Adrenal gland (tissue), 12 donors: ENCODE data around the gene PEX6. TPM values are rescaled to one million over a fixed set of nuclear protein-coding genes. Genes with fewer than 3 reads are reported as not detected.

Experiments
- DNase-seq, 7 donors: peaks; one replicate each; pipeline ENCODE4 v3.0.0-alpha.2; 2019 to 2020
- H3K27ac ChIP-seq, 5 donors: fragments of 200-600 bp; sonication (generic) in 4 of 5; 1 replicate in 3 of 5; 2 replicates in 2 of 5; pipeline versions ENCODE4 v1.5.1 to v1.8.0; 2016 to 2020; ENCODE audit warnings: mild to moderate bottlenecking in 1 of 5
- H3K27me3 ChIP-seq: fragments of 200-600 bp; 2 replicates; pipeline ENCODE4 v1.8.0; 2021
- H3K36me3 ChIP-seq, 2 donors: fragments of 200-600 bp; replicated peaks in 1 of 2; 1 replicate in 1 of 2; 2 replicates in 1 of 2; pipeline versions ENCODE4 v1.5.1 to v1.8.0; 2018 to 2022
- H3K4me1 ChIP-seq, 2 donors: fragments of 200-600 bp; replicated peaks in 1 of 2; 1 replicate in 1 of 2; 2 replicates in 1 of 2; pipeline versions ENCODE4 v1.5.1 to v1.8.0; 2018 to 2021
- H3K4me3 ChIP-seq, 4 donors: fragments of 200-600 bp; sonication (generic) in 3 of 4; one replicate each; pipeline ENCODE4 v1.5.1; 2016 to 2018
- H3K9me3 ChIP-seq, 3 donors: fragments of 200-600 bp; sonication (generic) in 1 of 3; replicated peaks in 1 of 3; 1 replicate in 2 of 3; 2 replicates in 1 of 3; pipeline versions ENCODE4 v1.5.1 to v1.8.0; 2016 to 2021
- POLR2A ChIP-seq, 2 donors: fragments of 450-650 bp; IDR thresholded peaks; one replicate each; pipeline ENCODE4 v1.6.1; 2017; ENCODE audit warnings: antibody characterized with exemption in 2 of 2, mild to moderate bottlenecking in 2 of 2, moderate library complexity in 1 of 2
- WGBS, 4 donors: extraction: QIAGEN DNeasy Blood & Tissue Kit in 2 of 4; methylation state at CpG; one replicate each; pipeline versions ENCODE4 v1.1.5 to v1.1.7; 2013 to 2017; 5-methylcytosine and 5-hydroxymethylcytosine counted together
- intact Hi-C, 2 donors: fragments of 100-400 bp; cut with DNase I; formaldehyde crosslinking; loops; one replicate each; pipeline versions ENCODE4 v1.14.1 to v1.15.0; 2022 to 2023
- polyA plus RNA-seq, 3 donors: library from polyadenylated mRNA; stranded (reverse); fragments of 200-250 nt in 2 of 3; fragments of 350-450 nt in 1 of 3; fragmentation: Illumina TruSeq in 1 of 3; extraction: RNeasy Lipid Tissue Mini Kit (QIAGEN cat#74804) in 1 of 3; gene quantifications; one replicate each; pipeline ENCODE4 v1.2.3, GENCODE V29; 2013 to 2014
- total RNA-seq, 9 donors: library from RNA; depleted of rRNA in 4 of 9; stranded (reverse); fragments of >200 nt in 4 of 9; fragments of 120-200 nt in 1 of 9; fragmentation: NEBNext Ultra II Directional in 1 of 9; extraction: Animal tissue kit (Norgen Biotek cat#: 25700) in 1 of 9; gene quantifications; one replicate each; pipeline versions ENCODE4 v1.1.0 to v1.2.4, GENCODE V29; 2013 to 2023
- TF ChIP-seq, protein P1 (sequence below), 6 experiments: fragments of 450-650 bp in 4 of 6; fragments of 200-600 bp in 2 of 6; sonication (generic) in 1 of 6; IDR thresholded peaks; 1 replicate in 5 of 6; 2 replicates in 1 of 6; pipeline versions ENCODE4 v1.5.1 to v1.8.0; 2016 to 2021; ENCODE audit warnings: antibody characterized with exemption in 6 of 6, mild to moderate bottlenecking in 2 of 6, moderate library complexity in 1 of 6
- donor health status: healthy with polysubstance abuse.
- donor health status: Bipolar disorder and iron deficiency.
- donor health status: DM: yes; HTN: yes; CAD: no.
- donor health status: DM: no; HTN: no; CAD: no.
- donor health status: DM: no; HTN: no; CAD: no.
- donor health status: DM: yes; HTN: yes; CAD: no.

Gene PEX6
- total and polyA plus RNA-seq, 12 donors, result 7.4 to 63.9 (median 30.5) TPM

DNA sequence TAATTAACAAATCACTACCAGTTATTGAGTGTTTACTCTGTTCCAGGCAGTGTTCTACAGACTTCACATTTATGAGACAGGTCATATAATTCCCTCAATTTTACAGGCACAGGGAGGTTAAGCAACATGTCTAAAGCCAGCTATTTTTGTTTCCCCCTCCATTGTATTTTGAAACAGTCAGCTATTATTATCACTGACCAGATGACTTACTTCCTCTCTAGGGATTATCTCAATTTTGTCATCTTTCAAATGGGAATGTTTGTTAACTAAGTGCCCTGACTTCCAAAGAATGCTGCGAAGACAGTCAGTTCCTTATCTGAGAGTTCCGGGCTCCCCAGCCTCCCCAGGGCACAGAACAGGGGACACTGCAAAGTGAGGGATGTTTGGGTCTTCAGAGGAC is 55.3 kb downstream of the PEX6 start:
- Histone ChIP-seq H3K27me3 (no peaks in the 10 kb centered on the region), H3K27ac (no peak overlapping the region), H3K4me3 (no peak overlapping the region), H3K36me3 (no peaks in the 10 kb centered on the region), H3K4me1 (peaks cover 3 to 9% of the 10 kb centered on the region in 2 donors), H3K9me3 (no peaks in the 10 kb centered on the region)
- DNase-seq, result no peak
- no peak for TF ChIP-seq POLR2A (IDR thresholded peaks at IDR 0.05)
- TF ChIP-seq, protein P1, sequence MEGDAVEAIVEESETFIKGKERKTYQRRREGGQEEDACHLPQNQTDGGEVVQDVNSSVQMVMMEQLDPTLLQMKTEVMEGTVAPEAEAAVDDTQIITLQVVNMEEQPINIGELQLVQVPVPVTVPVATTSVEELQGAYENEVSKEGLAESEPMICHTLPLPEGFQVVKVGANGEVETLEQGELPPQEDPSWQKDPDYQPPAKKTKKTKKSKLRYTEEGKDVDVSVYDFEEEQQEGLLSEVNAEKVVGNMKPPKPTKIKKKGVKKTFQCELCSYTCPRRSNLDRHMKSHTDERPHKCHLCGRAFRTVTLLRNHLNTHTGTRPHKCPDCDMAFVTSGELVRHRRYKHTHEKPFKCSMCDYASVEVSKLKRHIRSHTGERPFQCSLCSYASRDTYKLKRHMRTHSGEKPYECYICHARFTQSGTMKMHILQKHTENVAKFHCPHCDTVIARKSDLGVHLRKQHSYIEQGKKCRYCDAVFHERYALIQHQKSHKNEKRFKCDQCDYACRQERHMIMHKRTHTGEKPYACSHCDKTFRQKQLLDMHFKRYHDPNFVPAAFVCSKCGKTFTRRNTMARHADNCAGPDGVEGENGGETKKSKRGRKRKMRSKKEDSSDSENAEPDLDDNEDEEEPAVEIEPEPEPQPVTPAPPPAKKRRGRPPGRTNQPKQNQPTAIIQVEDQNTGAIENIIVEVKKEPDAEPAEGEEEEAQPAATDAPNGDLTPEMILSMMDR (IDR thresholded peaks at IDR 0.05), result no peak
- intact Hi-C loops, result no loop called here
- 58 to 69% (median 66%) methylated on average over 2 of the region's 2 CpGs for WGBS, 4 donors

DNA sequence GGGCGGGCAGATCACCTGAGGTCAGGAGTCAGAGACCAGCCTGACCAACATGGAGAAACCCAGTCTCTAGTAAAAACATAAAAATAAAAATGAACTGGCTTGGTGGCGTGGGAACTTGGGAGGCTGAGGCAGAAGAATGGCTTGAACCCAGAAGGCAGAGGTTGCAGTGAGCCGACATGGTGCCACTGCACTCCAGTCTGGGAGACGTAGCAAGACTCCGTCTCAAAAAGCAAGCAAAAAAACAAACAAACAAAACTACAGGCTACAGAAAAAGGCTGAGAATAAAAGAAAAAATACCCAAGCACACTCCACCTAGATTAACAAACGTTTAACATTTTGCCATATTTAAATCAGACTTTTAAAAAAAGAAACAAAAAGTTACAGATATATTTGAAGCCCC is 57.2 kb downstream of the PEX6 start:
- no peaks in the 10 kb centered on the region for H3K4me1 ChIP-seq
- H3K4me3 ChIP-seq, result no peak overlapping the region
- intact Hi-C loops, result no loop called here
- no peaks in the 10 kb centered on the region for H3K27me3 ChIP-seq
- DNase-seq, result no peak
- no peaks in the 10 kb centered on the region for H3K36me3 ChIP-seq
- H3K9me3 ChIP-seq, result no peaks in the 10 kb centered on the region
- no peak overlapping the region for H3K27ac ChIP-seq
- TF ChIP-seq, protein P1 (IDR thresholded peaks at IDR 0.05), result no peak
- no peak for TF ChIP-seq POLR2A (IDR thresholded peaks at IDR 0.05)
- WGBS, 4 donors, result 67 to 76% (median 69%) methylated on average over 6 of the region's 6 CpGs

DNA sequence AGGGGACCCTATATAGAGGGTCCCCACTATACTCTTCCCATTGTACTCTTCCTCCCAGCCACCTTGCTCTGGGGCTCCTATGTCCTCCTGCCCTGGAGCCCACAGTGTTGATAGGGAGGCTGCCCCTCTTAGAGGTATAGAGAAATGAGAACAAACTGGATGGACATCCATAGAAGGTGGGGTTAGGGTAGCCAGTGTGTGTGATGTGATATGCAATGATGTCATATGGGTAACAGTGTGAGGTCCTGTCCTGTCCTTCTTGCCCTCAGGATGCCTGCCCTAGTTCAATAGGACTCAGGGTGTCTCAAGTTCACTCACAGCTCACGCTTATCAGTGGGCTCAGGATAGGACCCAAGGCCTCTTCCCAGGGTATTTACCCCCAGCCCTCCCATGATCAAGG is 62.7 kb downstream of the PEX6 start:
- no peak overlapping the region for H3K4me3 ChIP-seq
- WGBS, 4 donors, result 53 to 92% (median 86%) methylated on average over 1 of the region's 1 CpG
- H3K4me1 ChIP-seq, result peaks cover 6 to 7% of the 10 kb centered on the region in 2 donors
- TF ChIP-seq, protein P1 (IDR thresholded peaks at IDR 0.05), result no peak
- no peak for TF ChIP-seq POLR2A (IDR thresholded peaks at IDR 0.05)
- no peaks in the 10 kb centered on the region for H3K27me3 ChIP-seq
- no peaks in the 10 kb centered on the region for H3K9me3 ChIP-seq
- intact Hi-C loops, result no loop called here
- DNase-seq, result no peak
- H3K36me3 ChIP-seq, result no peaks in the 10 kb centered on the region
- no peak overlapping the region for H3K27ac ChIP-seq

DNA sequence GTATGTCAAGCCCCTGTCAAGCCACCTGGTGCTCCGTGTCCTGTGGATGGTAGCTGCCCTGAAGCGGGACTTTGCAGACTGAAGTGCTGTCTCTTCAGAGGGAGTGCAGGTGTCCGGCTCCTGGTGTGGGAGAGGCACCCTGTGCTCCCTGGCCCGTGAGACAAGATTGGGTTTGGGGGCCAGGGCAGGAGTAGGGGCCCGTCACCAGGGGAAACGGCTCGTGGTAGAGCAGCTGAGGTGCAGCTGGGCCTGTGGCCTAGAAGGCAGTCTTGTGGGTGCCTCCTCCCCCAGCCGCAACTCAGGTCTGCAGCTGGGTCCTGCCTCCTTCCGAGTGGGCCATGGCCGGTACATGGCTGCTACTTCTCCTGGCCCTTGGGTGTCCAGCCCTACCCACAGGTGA is 63.2 kb downstream of the PEX6 start, which contains the start of gene PTCRA:
PTCRA (plus strand) TSS at position 322 of the 400 bp plus-strand sequence; CDS start at position 339, 17 bp downstream.
- Histone ChIP-seq H3K4me1 (peaks cover 6 to 7% of the 10 kb centered on the region in 2 donors), H3K36me3 (no peaks in the 10 kb centered on the region), H3K4me3 (no peak within 1 kb of the TSS), H3K27me3 (no peaks in the 10 kb centered on the region), H3K9me3 (no peaks in the 10 kb centered on the region), H3K27ac (no peak within 1 kb of the TSS)
- DNase-seq, result no peak
- intact Hi-C loops, result no loop called here
- WGBS, 4 donors, result 68 to 82% (median 76%) methylated on average over 4 to 10 of the region's 10 CpGs
- TF ChIP-seq, protein P1 (IDR thresholded peaks at IDR 0.05), result no peak
- no peak for TF ChIP-seq POLR2A (IDR thresholded peaks at IDR 0.05)
